ENCODE results near the gene OLA1.

Gene OLA1

DNA sequence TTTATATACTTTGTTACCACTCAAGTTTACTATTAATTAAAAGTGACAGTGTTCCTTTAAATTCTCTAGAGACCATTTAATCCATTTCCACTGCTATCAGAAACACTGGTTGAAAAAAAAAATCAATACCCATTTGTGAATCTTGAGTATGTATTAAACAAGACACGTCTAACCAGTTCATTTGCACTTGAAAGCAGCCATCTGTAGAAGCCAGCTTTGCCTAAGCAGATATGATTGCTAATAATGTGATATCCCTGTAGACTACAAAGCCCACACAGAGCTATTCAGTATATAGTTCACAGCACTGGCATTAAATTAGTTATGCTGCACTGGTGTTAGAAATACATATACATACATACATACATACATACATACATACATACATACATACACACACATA is 171.4 kb downstream of the OLA1 start:
- Histone ChIP-seq H4K20me1 (ENCODE audit: control insufficient read depth, insufficient read depth, low read depth, low read length) (no peaks in the 10 kb centered on the region), H3K79me2 (ENCODE audit: control insufficient read depth, low read length) (no peaks in the 10 kb centered on the region), H3K27ac (ENCODE audit: low read depth, low read length) (no peak overlapping the region), H3K4me1 (ENCODE audit: control insufficient read depth, low read length) (peaks cover 6% of the 10 kb centered on the region; the same call in 1 of the 2 replicates), H3K27me3 (ENCODE audit: control insufficient read depth, low read length) (no peaks in the 10 kb centered on the region), H3K4me3 (ENCODE audit: low read length) (no peak overlapping the region), H3K9me2 (replicated peaks; ENCODE audit: control insufficient read depth, low read length) (no peaks in the 10 kb centered on the region), H3K4me2 (ENCODE audit: low read length) (no peak overlapping the region), H3K36me3 (ENCODE audit: control insufficient read depth, low read length) (peaks cover 32% of the 10 kb centered on the region), H3F3A (ENCODE audit: control insufficient read depth, insufficient read depth) (no peaks in the 10 kb centered on the region), H3K9me3 (ENCODE audit: control insufficient read depth, insufficient read depth, low read length) (no peaks in the 10 kb centered on the region)
- TF ChIP-seq EZH2phosphoT487 (IDR thresholded peaks at IDR 0.05; ENCODE audit: borderline replicate concordance, low read length), result no peak

GRCh38 chr2:174076040-174076439 is 172.3 kb downstream of the OLA1 start:
- Histone ChIP-seq H3K9me2 (replicated peaks; ENCODE audit: control insufficient read depth, low read length) (no peaks in the 10 kb centered on the region), H3K9me3 (ENCODE audit: control insufficient read depth, insufficient read depth, low read length) (no peaks in the 10 kb centered on the region), H3K36me3 (ENCODE audit: control insufficient read depth, low read length) (peaks cover 32% of the 10 kb centered on the region)

GRCh38 chr2:174074831-174075230 is 173.5 kb downstream of the OLA1 start:
- H3K4me2 ChIP-seq (ENCODE audit: low read length), result no peak overlapping the region
- peaks cover 6% of the 10 kb centered on the region; the same call in 1 of the 2 replicates for H3K4me1 ChIP-seq (ENCODE audit: control insufficient read depth, low read length)
- H3K36me3 ChIP-seq (ENCODE audit: control insufficient read depth, low read length), result peaks cover 29% of the 10 kb centered on the region
- no peak overlapping the region for H3K27ac ChIP-seq (ENCODE audit: low read depth, low read length)
- H3K9me2 ChIP-seq (replicated peaks; ENCODE audit: control insufficient read depth, low read length), result no peaks in the 10 kb centered on the region
- no peak for TF ChIP-seq EZH2phosphoT487 (IDR thresholded peaks at IDR 0.05; ENCODE audit: borderline replicate concordance, low read length)
- TF ChIP-seq, protein P1, sequence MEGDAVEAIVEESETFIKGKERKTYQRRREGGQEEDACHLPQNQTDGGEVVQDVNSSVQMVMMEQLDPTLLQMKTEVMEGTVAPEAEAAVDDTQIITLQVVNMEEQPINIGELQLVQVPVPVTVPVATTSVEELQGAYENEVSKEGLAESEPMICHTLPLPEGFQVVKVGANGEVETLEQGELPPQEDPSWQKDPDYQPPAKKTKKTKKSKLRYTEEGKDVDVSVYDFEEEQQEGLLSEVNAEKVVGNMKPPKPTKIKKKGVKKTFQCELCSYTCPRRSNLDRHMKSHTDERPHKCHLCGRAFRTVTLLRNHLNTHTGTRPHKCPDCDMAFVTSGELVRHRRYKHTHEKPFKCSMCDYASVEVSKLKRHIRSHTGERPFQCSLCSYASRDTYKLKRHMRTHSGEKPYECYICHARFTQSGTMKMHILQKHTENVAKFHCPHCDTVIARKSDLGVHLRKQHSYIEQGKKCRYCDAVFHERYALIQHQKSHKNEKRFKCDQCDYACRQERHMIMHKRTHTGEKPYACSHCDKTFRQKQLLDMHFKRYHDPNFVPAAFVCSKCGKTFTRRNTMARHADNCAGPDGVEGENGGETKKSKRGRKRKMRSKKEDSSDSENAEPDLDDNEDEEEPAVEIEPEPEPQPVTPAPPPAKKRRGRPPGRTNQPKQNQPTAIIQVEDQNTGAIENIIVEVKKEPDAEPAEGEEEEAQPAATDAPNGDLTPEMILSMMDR (IDR thresholded peaks at IDR 0.05; ENCODE audit: low read depth, low read length, poor library complexity, severe bottlenecking), result no peak
- no peaks in the 10 kb centered on the region for H3K9me3 ChIP-seq (ENCODE audit: control insufficient read depth, insufficient read depth, low read length)
- H3K4me3 ChIP-seq (ENCODE audit: low read length), result no peak overlapping the region
- no peaks in the 10 kb centered on the region for H3K27me3 ChIP-seq (ENCODE audit: control insufficient read depth, low read length)
- H4K20me1 ChIP-seq (ENCODE audit: control insufficient read depth, insufficient read depth, low read depth, low read length), result no peaks in the 10 kb centered on the region
- H3K79me2 ChIP-seq (ENCODE audit: control insufficient read depth, low read length), result no peaks in the 10 kb centered on the region
- H3F3A ChIP-seq (ENCODE audit: control insufficient read depth, insufficient read depth), result no peaks in the 10 kb centered on the region

More at GRCh38 chr2:174076040-174076439, 172.3 kb downstream of the OLA1 start:
- Histone ChIP-seq H3K4me3 (ENCODE audit: low read length) (no peak overlapping the region), H3K27me3 (ENCODE audit: control insufficient read depth, low read length) (no peaks in the 10 kb centered on the region), H3K4me1 (ENCODE audit: control insufficient read depth, low read length) (peaks cover 6% of the 10 kb centered on the region; the same call in 1 of the 2 replicates), H3K4me2 (ENCODE audit: low read length) (no peak overlapping the region), H3K79me2 (ENCODE audit: control insufficient read depth, low read length) (no peaks in the 10 kb centered on the region), H3K27ac (ENCODE audit: low read depth, low read length) (no peak overlapping the region), H4K20me1 (ENCODE audit: control insufficient read depth, insufficient read depth, low read depth, low read length) (no peaks in the 10 kb centered on the region), H3F3A (ENCODE audit: control insufficient read depth, insufficient read depth) (no peaks in the 10 kb centered on the region)
- TF ChIP-seq, protein P1 (IDR thresholded peaks at IDR 0.05; ENCODE audit: low read depth, low read length, poor library complexity, severe bottlenecking), result no peak
- no peak for TF ChIP-seq EZH2phosphoT487 (IDR thresholded peaks at IDR 0.05; ENCODE audit: borderline replicate concordance, low read length)

GRCh38 chr2:174072857-174073256 is 175.5 kb downstream of the OLA1 start:
- Histone ChIP-seq H3K36me3 (ENCODE audit: control insufficient read depth, low read length) (peaks cover 26% of the 10 kb centered on the region), H3F3A (ENCODE audit: control insufficient read depth, insufficient read depth) (no peaks in the 10 kb centered on the region), H4K20me1 (ENCODE audit: control insufficient read depth, insufficient read depth, low read depth, low read length) (no peaks in the 10 kb centered on the region), H3K79me2 (ENCODE audit: control insufficient read depth, low read length) (no peaks in the 10 kb centered on the region), H3K9me3 (ENCODE audit: control insufficient read depth, insufficient read depth, low read length) (no peaks in the 10 kb centered on the region), H3K4me1 (ENCODE audit: control insufficient read depth, low read length) (peaks cover 6% of the 10 kb centered on the region; the same call in 1 of the 2 replicates), H3K4me3 (ENCODE audit: low read length) (no peak overlapping the region), H3K4me2 (ENCODE audit: low read length) (no peak overlapping the region), H3K27me3 (ENCODE audit: control insufficient read depth, low read length) (no peaks in the 10 kb centered on the region), H3K9me2 (replicated peaks; ENCODE audit: control insufficient read depth, low read length) (no peaks in the 10 kb centered on the region), H3K27ac (ENCODE audit: low read depth, low read length) (no peak overlapping the region)
- TF ChIP-seq, protein P1 (IDR thresholded peaks at IDR 0.05; ENCODE audit: low read depth, low read length, poor library complexity, severe bottlenecking), result no peak
- no peak for TF ChIP-seq EZH2phosphoT487 (IDR thresholded peaks at IDR 0.05; ENCODE audit: borderline replicate concordance, low read length)
